ENCODE measurements around the gene RCN1.
"Not testable (repeated sequence)": the region's sequence is repeated elsewhere in the genome, so short reads cannot be mapped to it uniquely, and the experiment has no call there.

RCN1 gene

GRCh38 chr11:32110795-32111194 is 19.9 kb downstream of the RCN1 start:
- no peak for DNase-seq (ENCODE audit: low read depth in 3 of 3)

DNA sequence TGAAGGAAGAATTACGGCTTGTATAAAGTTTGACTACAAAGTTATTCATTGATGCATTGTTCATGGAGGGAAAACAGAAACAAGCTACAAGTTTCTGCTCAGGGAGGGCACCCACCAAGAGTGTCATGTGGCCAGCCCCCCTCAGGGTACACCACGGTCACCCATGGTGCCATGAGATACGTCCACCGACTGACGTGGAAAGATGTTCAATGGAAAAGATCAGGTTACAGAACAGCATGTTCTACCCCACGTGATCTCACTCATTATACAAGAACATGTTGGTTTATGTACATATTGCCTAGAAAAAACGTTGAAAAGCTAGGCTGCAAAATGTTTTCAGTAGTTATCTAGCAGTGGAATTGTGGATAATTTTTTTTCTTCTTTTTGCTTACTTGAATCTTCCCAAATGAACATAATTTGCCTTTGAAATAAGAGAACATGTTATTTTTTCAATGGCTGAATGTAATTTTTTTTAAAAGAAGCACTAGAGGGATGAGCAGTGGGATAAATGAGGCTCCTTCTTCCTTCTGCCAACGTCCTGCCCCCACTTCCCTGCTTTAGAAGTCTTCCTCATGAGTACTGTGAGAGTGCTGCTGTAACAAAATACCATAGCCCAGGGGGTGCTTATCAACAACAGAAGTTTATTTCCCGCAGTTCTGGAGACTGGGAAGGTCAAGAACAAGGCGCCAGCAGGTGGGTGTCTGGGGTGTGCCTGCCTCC is 22.5 kb downstream of the RCN1 start:
- no peak for DNase-seq (ENCODE audit: low read depth in 3 of 3)

DNA sequence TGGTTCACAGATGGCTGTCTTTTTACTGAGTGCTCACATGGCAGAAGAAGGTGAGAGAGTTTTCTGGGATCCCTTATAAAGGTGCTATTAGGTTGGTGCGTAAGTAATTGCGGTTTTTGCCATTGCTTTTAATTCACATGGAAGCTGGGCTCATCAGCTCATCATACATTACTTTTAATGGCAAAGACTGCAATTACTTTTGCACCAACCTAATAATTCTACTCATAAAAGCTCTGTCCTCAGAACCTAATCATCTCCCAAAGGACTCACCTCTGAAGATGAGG is 23.0 kb downstream of the RCN1 start:
- DNase-seq (ENCODE audit: low read depth in 3 of 3) = no peak

- no peak for DNase-seq (ENCODE audit: low read depth in 3 of 3)
Measured at GRCh38 chr11:32115446-32115845, 24.6 kb downstream of the RCN1 start.

DNA sequence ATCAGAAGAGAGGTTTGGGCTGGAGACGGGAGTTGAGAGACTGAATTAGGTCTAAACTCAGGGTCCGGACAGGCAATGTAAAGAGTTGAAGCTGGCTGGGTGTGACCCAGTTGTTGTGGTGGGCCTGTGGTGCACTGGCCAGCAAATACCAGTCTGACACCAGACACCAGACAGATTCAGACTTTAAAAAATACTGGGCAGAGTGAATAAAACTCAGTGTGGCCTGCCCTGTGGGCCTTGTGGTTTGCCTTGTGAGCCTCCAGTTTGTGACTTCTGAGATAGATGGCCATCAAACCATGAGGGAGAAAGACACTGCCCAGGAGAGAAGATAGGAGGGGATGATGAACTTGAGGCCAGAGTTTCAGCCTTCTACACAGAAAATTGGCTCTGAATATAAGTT is 25.8 kb downstream of the RCN1 start:
- DNase-seq (ENCODE audit: low read depth in 3 of 3) = no peak

DNA sequence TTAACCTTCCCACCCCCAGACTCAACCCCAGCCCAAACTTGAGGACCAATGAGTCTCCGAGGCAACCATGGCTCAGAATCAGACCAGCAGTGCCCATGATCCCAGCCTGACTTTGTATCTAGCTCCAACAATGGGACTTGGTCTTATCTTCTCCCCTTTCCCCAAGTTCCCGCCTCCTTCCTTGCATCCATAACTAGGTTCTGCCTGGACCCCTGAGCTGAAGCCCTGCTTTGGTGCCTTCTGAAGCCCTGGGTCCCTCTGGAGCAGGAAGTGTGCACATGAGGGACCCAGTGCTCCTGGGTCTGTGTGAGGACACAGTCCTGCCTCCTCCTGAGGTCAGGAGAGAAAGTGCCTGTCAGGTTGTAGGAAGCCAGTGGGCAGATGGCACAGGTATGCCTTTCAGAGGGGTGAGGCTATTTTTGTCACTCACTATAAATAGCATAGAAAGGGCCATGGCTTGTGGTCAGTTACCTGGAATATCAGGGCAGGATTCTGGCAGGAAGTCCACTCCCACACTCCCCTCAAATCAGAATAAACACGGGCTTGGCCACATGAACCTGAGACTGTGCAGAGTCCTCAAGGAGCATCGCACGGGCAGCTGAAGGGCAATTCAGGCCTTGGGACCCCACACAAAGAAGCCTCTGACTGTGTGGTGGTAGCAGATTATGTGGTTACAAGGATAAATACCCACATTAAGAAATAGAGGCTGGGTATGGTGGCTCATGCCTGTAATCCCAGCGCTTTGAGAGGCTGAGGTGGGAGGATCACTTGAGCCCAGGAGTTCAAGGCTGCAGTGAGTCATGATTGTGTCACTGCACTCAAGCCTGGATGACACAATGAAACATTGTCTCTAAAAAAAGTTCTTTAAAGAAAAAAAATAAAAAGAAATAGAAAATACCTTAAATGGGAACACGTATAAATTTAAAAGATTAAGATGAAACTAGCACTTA is 27.4 kb downstream of the RCN1 start:
- DNase-seq (ENCODE audit: low read depth in 3 of 3) = no peak

- DNase-seq (ENCODE audit: low read depth in 3 of 3) = not testable (repeated sequence)
Measured at GRCh38 chr11:32119139-32119538, 28.3 kb downstream of the RCN1 start.

DNA sequence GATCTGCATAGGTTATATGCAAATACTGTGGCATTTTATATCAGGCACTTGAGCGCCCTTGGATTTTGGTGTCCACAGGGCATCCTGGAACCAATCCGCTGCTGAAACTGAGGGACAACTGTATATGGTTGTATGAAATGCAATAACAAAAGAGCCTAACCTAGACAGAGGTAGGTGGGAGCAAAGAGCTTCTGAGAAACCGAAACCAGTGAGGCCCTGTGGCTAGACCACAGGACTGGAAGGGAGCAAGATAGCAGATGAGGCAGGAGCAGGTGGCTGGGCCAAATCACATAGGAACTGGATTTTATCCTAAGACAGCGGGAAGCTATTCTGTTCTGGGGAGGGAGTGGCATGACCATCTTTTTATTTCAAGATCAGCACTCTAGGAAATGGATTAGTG is 30.1 kb downstream of the RCN1 start:
- no peak for DNase-seq (ENCODE audit: low read depth in 3 of 3)

DNA sequence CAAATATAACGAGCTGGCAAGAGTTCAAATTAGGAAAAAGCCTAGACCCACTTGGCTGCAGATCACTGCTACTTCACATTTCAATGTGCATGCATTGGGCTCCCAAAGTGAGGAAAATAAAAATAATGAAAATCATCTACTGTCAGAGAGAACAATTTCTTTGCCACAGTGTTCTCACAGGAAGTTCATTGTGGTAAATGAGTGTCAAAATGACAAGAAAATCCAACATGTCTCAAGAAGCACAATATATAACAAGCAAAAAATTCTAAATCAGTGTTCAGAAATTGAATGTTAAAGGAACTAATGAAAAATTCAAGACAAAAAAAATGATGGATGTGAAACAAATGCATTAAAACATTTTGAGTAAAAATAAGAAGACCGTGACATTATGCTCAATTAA is 31.3 kb downstream of the RCN1 start:
- no peak for DNase-seq (ENCODE audit: low read depth in 3 of 3)

DNA sequence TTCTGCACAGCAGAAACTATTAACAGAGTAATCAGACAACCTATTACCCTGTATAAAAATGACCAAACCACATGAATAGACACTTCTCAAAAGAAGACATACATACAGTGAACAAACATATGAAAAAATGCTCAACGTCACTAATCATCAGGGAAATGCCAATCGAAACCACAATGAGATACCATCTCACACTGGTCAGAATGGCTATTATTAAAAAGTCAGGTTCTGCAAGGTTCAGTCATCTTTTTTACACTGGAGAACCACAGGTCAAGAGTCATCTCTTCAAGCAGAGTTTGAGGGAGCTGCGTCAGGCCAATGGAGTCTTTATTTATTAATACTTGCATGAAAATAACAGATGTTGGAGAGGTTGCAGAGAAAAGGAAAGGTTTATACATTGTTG is 40.4 kb downstream of the RCN1 start:
- no peak for DNase-seq (ENCODE audit: low read depth in 3 of 3)

- DNase-seq (ENCODE audit: low read depth in 3 of 3) = no peak
Measured at GRCh38 chr11:32136657-32137056, 45.8 kb downstream of the RCN1 start.

DNA sequence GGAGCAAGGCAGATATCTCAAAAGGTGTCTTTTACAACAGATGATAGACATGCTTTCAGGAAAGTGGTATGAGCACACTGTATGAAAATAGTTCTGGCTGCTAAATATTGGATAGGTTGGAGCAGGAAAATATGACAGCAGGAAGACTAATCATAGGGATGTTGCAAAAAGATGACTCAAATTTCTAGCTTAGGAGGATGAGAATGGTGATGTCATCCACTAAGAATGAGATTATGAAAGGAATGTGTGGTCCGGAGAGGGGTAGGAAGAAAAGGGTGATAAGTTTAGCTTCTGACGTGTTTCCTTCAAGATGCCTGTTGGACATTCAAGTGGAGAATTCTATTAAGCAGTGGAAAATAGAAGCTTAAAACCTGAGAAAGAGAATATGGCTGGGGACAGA is 46.4 kb downstream of the RCN1 start:
- no peak for DNase-seq (ENCODE audit: low read depth in 3 of 3)

GRCh38 chr11:32137869-32138268 is 47.0 kb downstream of the RCN1 start:
- no peak for DNase-seq (ENCODE audit: low read depth in 3 of 3)

GRCh38 chr11:32138902-32139301 is 48.0 kb downstream of the RCN1 start:
- DNase-seq (ENCODE audit: low read depth in 3 of 3) = no peak

- DNase-seq (ENCODE audit: low read depth in 3 of 3) = no peak
Measured at GRCh38 chr11:32139896-32140520, 49.1 kb downstream of the RCN1 start.

DNA sequence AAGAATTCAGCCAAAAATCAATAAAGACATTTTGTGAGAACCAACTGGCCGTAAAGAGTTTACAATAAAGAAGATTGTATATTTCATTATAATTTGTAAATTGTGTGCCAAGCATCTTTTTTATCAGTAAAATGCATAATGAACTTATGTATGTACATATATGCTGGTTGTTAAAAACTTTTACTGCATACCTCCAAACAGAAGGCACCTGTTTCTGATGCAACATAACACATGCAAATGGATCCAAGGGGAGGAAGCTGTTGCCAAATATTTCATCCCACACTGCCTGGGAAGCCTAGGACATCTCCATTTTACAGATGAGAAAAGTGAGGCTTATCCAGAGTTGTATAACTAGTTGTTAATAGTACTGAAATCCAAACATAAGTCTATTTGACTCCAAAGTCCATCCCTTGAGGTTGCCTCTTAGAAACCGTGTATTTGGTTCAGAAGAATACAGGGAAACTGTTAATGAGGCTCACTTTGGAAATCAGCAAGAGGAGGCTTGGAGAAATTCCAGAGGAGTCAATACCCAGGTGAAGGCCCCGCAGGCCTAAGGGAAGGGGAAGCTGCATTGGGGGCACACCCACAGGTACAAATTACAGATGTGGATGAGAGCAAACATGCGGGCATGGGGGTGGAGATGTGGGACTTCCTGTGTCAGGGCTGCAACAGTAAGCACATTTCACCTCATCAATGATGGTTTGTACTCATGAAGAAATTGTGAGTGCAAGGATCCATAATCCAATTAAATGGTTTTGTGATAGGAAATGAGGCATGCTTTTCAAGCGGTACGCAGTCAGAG is 51.1 kb downstream of the RCN1 start:
- no peak for DNase-seq (ENCODE audit: low read depth in 3 of 3)

DNA sequence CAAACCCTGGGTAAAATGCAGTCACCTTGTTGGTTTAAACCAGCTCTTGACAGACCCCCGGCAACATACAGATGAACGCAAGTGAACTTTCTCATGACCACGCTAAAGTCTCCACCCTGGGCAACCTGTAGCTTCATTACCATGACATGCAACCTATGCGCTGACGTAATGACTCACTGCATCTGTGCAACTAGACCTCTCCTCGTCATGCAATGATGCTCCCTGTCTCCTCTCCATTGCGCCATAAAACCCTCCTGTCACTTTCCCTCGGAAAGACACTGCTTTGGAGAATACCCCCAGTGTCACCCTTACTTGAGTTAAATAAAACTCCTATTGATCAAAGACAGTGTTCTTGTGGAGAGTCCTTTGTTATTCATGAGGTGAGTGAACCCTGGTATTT is 52.5 kb downstream of the RCN1 start:
- no peak for DNase-seq (ENCODE audit: low read depth in 3 of 3)

DNA sequence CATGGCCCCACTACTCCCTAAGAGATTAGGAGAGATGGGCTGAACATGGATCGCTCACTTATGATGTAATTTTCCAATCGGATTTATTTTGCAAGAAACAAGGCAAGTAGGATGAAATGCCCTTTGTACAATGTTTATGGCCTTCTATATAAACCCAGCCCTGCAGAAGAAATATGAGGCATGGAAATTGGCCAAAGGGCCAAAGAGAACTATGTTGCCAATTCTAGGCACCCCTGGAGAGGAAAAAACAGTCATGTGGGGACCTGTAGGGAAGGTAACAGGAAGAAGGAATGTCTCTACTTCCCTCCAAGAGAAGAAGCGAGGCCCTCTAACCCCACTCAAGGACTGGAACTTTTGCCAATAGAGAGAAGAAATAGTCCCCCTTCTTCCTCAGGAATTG is 54.4 kb downstream of the RCN1 start:
- DNase-seq (ENCODE audit: low read depth in 3 of 3) = no peak

GRCh38 chr11:32148895-32149294 is 58.0 kb downstream of the RCN1 start:
- DNase-seq (ENCODE audit: low read depth in 3 of 3) = no peak

GRCh38 chr11:32149748-32150147 is 58.9 kb downstream of the RCN1 start:
- DNase-seq (ENCODE audit: low read depth in 3 of 3) = no peak

- DNase-seq (ENCODE audit: low read depth in 3 of 3) = no peak
Measured at GRCh38 chr11:32151027-32151426, 60.2 kb downstream of the RCN1 start.

DNA sequence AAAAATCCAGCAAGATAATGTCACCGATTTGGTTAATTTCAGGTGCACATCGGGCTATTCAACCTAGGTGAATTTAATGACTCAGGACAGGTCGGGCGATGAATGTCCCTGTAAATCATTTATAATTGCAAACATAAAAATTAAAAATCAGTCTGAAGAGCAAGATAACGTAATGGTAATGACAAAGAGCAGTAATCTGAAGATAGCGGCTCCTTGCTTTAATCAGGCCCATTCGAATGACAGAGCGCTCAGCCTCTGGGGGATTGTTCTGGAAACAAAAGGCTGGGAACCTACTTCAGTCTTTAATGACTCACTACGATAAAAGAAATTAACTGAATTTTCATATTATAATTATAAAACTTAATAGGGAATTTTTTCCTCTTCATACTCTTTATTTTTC is 61.3 kb downstream of the RCN1 start:
- no peak for DNase-seq (ENCODE audit: low read depth in 3 of 3)
